ENCODE measurements around the gene CCL21.

Gene CCL21

GRCh38 chr9:34693560-34693959 is 16.4 kb downstream of the CCL21 start:
- DNase-seq (ENCODE audit: extremely low spot score): no peak
- ChIA-PET POLR2A (no interaction called here), CTCF (interaction anchor here (4.7 kb wide), 1 partner anchor 9 kb away, joined by 30 read pairs; no protein-coding TSS in a partner anchor)
- TF ChIP-seq CTCF (IDR thresholded peaks at IDR 0.05; ENCODE audit: control extremely low read depth, extremely low read depth, low read depth, missing control alignments): no peak

- no peak for TF ChIP-seq CTCF (IDR thresholded peaks at IDR 0.05; ENCODE audit: control extremely low read depth, extremely low read depth, low read depth, missing control alignments)
- POLR2A ChIA-PET: no interaction called here
- no peak for DNase-seq (ENCODE audit: extremely low spot score)
- CTCF ChIA-PET: interaction anchor here (1.2 to 4.7 kb wide), 3 partner anchors 9 to 16 kb away, joined by 4 to 30 read pairs (median 7); no protein-coding TSS in a partner anchor
These were observed 18.0 kb downstream of the CCL21 start for GRCh38 chr9:34691936-34692315.

- no peak for TF ChIP-seq CTCF (IDR thresholded peaks at IDR 0.05; ENCODE audit: control extremely low read depth, extremely low read depth, low read depth, missing control alignments)
- ChIA-PET CTCF (interaction anchor here (1.2 to 4.7 kb wide), 3 partner anchors 9 to 16 kb away, joined by 4 to 30 read pairs (median 7); no protein-coding TSS in a partner anchor), POLR2A (no interaction called here)
- no peak for DNase-seq (ENCODE audit: extremely low spot score)
These were observed 18.7 kb downstream of the CCL21 start, which contains the start of gene CCL19 for GRCh38 chr9:34690983-34691935. TSS of gene CCL19 (minus strand) at chr9:34691276. CDS start at chr9:34691139, 137 bp downstream.

- TF ChIP-seq CTCF (IDR thresholded peaks at IDR 0.05; ENCODE audit: control extremely low read depth, extremely low read depth, low read depth, missing control alignments): no peak
- ChIA-PET POLR2A (no interaction called here), CTCF (interaction anchor here (1.0 to 1.5 kb wide), 2 partner anchors 10 to 13 kb away, joined by 3 to 5 read pairs; no protein-coding TSS in a partner anchor)
- no peak for DNase-seq (ENCODE audit: extremely low spot score)
These were observed 20.4 kb downstream of the CCL21 start for GRCh38 chr9:34689512-34689911.

GRCh38 chr9:34689116-34689470 is 20.8 kb downstream of the CCL21 start:
- POLR2A ChIA-PET: no interaction called here
- CTCF ChIA-PET: interaction anchor here (1.4 to 1.5 kb wide), 2 partner anchors 9 to 11 kb away, joined by 3 read pairs; no protein-coding TSS in a partner anchor
- no peak for TF ChIP-seq CTCF (IDR thresholded peaks at IDR 0.05; ENCODE audit: control extremely low read depth, extremely low read depth, low read depth, missing control alignments)
- no peak for DNase-seq (ENCODE audit: extremely low spot score)

GRCh38 chr9:34688329-34689115 is 21.4 kb downstream of the CCL21 start:
- CTCF ChIA-PET: interaction anchor here (1.4 to 3.8 kb wide), 3 partner anchors 10 to 14 kb away, joined by 3 to 17 read pairs (median 3); no protein-coding TSS in a partner anchor

More at GRCh38 chr9:34688329-34689115, 21.4 kb downstream of the CCL21 start:
- no peak for TF ChIP-seq CTCF (IDR thresholded peaks at IDR 0.05; ENCODE audit: control extremely low read depth, extremely low read depth, low read depth, missing control alignments)
- POLR2A ChIA-PET: no interaction called here
- DNase-seq (ENCODE audit: extremely low spot score): no peak
